Thymus (tissue), 11 donors: ENCODE data around the gene NEK1. TPM values are rescaled to one million over a fixed set of nuclear protein-coding genes. Genes with fewer than 3 reads are reported as not detected.

ENCODE experiments used
- DNase-seq, 9 donors: peaks; one replicate each; pipeline ENCODE4 v3.0.0-alpha.2; 2013; ENCODE audit warnings: low spot score in 9 of 9, low read depth in 6 of 9, missing footprints in 1 of 9
- H3K27ac ChIP-seq, 2 donors: one replicate each; pipeline ENCODE4 v1.5.1; 2013; ENCODE audit warnings: control low read depth in 1 of 2, low read depth in 1 of 2, low read length in 1 of 2, mild to moderate bottlenecking in 1 of 2, moderate library complexity in 1 of 2
- H3K27me3 ChIP-seq, 2 donors: one replicate each; pipeline ENCODE4 v1.5.1; 2013; ENCODE audit warnings: low read length in 1 of 2; ENCODE audit not compliant: control insufficient read depth in 2 of 2, insufficient read depth in 1 of 2
- H3K36me3 ChIP-seq, 2 donors: one replicate each; pipeline ENCODE4 v1.5.1; 2013; ENCODE audit warnings: low read length in 1 of 2, mild to moderate bottlenecking in 1 of 2, moderate library complexity in 1 of 2; ENCODE audit not compliant: control insufficient read depth in 2 of 2, insufficient read depth in 2 of 2
- H3K4me1 ChIP-seq, 2 donors: one replicate each; pipeline ENCODE4 v1.5.1; 2013; ENCODE audit warnings: low read length in 2 of 2; ENCODE audit not compliant: control insufficient read depth in 2 of 2, insufficient read depth in 2 of 2
- H3K4me3 ChIP-seq, 2 donors: one replicate each; pipeline ENCODE4 v1.5.1; 2013; ENCODE audit warnings: low read length in 2 of 2, control low read depth in 1 of 2, mild to moderate bottlenecking in 1 of 2
- H3K9me3 ChIP-seq, 2 donors: one replicate each; pipeline ENCODE4 v1.5.1; 2013; ENCODE audit warnings: low read length in 1 of 2, mild to moderate bottlenecking in 1 of 2; ENCODE audit not compliant: control insufficient read depth in 2 of 2, insufficient read depth in 1 of 2
- WGBS: extraction: QIAGEN DNeasy Blood & Tissue Kit; methylation state at CpG from one replicate; pipeline ENCODE4 v1.1.7; 2013; 5-methylcytosine and 5-hydroxymethylcytosine counted together
- polyA plus RNA-seq: library from polyadenylated mRNA; stranded (reverse); fragments of 200-250 nt; gene quantifications from one replicate; pipeline ENCODE4 v1.2.3, GENCODE V29; 2013
- total RNA-seq: library from RNA; stranded (reverse); fragments of 120-200 nt; gene quantifications from one replicate; pipeline ENCODE4 v1.2.4, GENCODE V29; 2013
- donor health status: healthy.

The NEK1 gene
- total and polyA plus RNA-seq, 2 donors, result 9.9 to 10.2 TPM

DNA sequence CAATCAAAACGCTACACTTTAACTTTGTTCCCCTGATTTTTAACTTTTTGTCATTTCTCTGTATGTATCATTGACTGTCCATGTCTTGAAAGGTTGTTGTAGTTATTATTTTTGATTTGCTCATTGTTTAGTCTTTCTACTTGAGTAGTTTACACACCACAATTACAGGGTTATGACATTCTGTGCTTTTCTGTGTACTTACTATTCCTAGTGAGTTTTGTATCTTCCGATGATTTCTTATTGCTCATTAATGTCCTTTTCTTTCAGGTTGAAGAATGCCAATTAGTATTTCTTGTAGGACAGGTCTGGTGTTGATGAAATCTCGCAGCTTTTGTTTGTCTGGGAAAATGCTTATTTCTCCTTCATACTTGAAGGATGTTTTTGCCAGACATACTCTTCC, 252.4 kb downstream of the NEK1 start:
- no peak for DNase-seq
- H3K4me3 ChIP-seq, result no peak overlapping the region
- no peaks in the 10 kb centered on the region for H3K36me3 ChIP-seq
- no peaks in the 10 kb centered on the region for H3K27me3 ChIP-seq
- H3K4me1 ChIP-seq, result no peaks in the 10 kb centered on the region
- no peaks in the 10 kb centered on the region for H3K9me3 ChIP-seq
- 89% methylated on average over 3 of the region's 3 CpGs for WGBS
- H3K27ac ChIP-seq, result no peak overlapping the region

DNA sequence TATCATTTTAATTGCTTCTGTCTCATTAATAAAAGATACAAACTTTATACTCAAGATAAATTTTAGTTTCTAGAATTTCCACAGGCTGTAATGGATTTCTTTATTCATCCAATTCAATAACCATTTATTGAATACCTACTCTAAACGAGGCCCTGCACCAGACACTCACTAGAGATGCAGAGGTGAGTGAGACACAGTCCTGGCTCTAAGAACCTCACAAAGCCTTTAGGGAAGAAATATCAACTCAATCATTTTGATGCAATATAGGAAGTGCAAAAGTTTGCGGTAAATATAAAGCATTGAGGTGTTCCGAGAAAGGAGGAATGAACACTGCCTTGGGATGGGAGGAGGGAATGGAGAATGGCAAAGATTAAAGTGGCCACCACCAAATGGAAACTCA, 260.0 kb downstream of the NEK1 start:
- Histone ChIP-seq H3K27me3 (no peaks in the 10 kb centered on the region), H3K9me3 (no peaks in the 10 kb centered on the region), H3K27ac (no peak overlapping the region), H3K36me3 (no peaks in the 10 kb centered on the region), H3K4me1 (no peaks in the 10 kb centered on the region), H3K4me3 (no peak overlapping the region)
- no peak for DNase-seq
- 96% methylated on average over 3 of the region's 3 CpGs for whole genome bisulfite sequencing

DNA sequence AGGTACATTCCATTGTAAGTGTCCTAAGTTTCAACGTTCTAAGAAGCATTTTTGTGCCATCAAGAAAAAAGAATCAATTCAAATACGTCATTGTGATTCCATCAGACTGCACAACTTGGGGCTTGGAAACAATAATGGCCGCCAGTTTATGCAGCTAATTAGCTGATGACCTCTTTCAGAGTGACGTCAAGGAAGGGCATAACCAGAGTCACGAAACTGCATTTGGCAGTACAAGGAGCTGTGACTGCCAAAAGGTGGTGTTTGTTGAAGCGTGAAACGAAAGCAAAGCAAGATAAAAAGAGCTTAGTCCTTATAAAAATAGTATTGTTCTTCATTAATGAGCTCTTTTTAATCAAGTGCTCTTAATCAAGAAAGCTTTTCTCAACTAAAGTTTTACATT, 260.5 kb downstream of the NEK1 start:
- 95% methylated on average over 7 of the region's 7 CpGs for WGBS
- no peak overlapping the region for H3K27ac ChIP-seq
- DNase-seq, result no peak

DNA sequence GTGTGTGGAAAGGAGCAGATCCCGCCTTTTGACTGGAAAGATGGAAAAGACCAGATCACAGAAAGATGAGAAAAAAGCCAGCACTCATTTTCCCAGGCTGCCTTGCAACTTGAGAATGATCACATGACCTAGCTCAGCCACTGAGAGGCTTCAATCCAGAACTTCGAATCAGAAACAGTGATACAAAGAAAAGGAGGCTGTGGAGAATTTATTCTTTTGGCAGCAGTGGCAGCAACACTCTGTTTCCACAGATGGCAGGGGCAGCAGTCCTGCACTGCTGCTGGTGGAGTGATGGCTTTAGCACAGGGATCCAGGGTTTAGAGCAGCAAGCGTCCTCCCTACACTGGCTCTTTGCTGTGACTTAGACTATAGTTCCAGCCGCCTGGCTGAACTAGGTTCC, 263.8 kb downstream of the NEK1 start:
- DNase-seq, result no peak
- Histone ChIP-seq H3K4me3 (no peak overlapping the region), H3K36me3 (no peaks in the 10 kb centered on the region), H3K27me3 (no peaks in the 10 kb centered on the region), H3K4me1 (no peaks in the 10 kb centered on the region), H3K27ac (no peak overlapping the region), H3K9me3 (no peaks in the 10 kb centered on the region)
- 85% methylated on average over 4 of the region's 4 CpGs for WGBS

More for the DNA sequence above, 260.5 kb downstream of the NEK1 start:
- no peaks in the 10 kb centered on the region for H3K9me3 ChIP-seq
- H3K4me3 ChIP-seq, result no peak overlapping the region
- no peaks in the 10 kb centered on the region for H3K4me1 ChIP-seq
- H3K36me3 ChIP-seq, result no peaks in the 10 kb centered on the region
- H3K27me3 ChIP-seq, result no peaks in the 10 kb centered on the region

DNA sequence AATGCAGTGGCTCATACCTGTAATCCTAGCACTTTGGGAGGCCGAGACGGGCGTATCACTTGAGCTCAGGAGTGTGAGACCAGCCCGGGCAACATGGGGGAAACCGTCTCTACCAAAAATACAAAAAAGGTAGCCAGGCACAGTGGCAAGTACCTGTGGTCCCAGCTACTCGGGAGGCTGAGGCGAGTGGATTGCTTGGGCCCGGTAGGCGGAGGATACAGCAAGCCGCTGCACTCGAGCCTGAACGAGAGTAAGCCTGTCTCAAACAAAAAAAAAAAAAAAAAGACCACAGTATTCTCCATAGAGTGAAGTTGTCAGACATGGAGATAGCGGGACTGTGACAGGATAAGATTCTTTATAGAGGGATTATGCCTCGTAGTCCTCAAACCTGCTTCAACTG, 265.5 kb downstream of the NEK1 start:
- DNase-seq, result no peak
- Histone ChIP-seq H3K27ac (no peak overlapping the region), H3K4me1 (no peaks in the 10 kb centered on the region), H3K4me3 (no peak overlapping the region), H3K27me3 (no peaks in the 10 kb centered on the region), H3K9me3 (no peaks in the 10 kb centered on the region), H3K36me3 (no peaks in the 10 kb centered on the region)
- WGBS, result 97% methylated on average over 14 of the region's 14 CpGs

DNA sequence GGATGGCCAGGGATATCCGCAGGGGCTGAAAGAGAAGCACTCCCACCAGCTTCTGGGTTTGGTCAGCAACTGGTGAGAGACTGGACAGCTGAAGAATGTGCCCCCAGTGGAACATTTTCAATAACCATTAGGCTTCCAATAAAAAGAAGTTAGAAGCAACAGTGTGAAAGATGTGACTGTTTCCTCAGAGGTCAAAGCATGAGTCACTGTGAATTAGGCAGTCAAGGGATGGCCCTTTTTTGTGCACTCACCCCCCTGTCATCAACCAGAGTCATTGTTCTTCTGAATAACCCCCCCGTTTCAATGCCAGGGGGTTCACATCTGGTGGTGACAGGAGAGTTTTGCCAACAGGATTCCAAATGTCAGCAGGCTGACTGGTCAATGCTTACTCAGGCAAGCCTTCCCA, 267.1 kb downstream of the NEK1 start:
- DNase-seq, result no peak
- H3K27ac ChIP-seq, result no peak overlapping the region
- H3K36me3 ChIP-seq, result no peaks in the 10 kb centered on the region
- 94% methylated on average over 2 of the region's 2 CpGs for WGBS
- H3K4me3 ChIP-seq, result no peak overlapping the region
- H3K4me1 ChIP-seq, result no peaks in the 10 kb centered on the region
- no peaks in the 10 kb centered on the region for H3K9me3 ChIP-seq
- no peaks in the 10 kb centered on the region for H3K27me3 ChIP-seq

Other genes with a start within 250 kb of the NEK1 start
- gene CLCN3, start 8.0 kb upstream of the NEK1 start, total RNA-seq, result 18.6 TPM
- gene CLCN3, start 8.0 kb upstream of the NEK1 start, polyA plus RNA-seq, result 11.6 TPM
- 37.7 TPM for gene HPF1, start 145.4 kb upstream of the NEK1 start, total RNA-seq
- gene HPF1, start 145.4 kb upstream of the NEK1 start, polyA plus RNA-seq, result 29.1 TPM